Measurements from ENCODE around the gene WARS2.

WARS2 gene

GRCh38 chr1:118990513-118991152 lies 149.8 kb downstream of the WARS2 start:
- TF ChIP-seq CTCF (IDR thresholded peaks at IDR 0.05; ENCODE audit: borderline replicate concordance, control extremely low read depth, extremely low read depth, insufficient read depth, missing control alignments), result no peak
- in situ Hi-C loops (cut with MboI; ENCODE audit: low sequenced_read_pairs, unreplicated experiment), result no loop called here

GRCh38 chr1:118989878-118990378 lies 150.5 kb downstream of the WARS2 start:
- DNase-seq (ENCODE audit: low spot score), result no peak
- in situ Hi-C loops (cut with MboI; ENCODE audit: low sequenced_read_pairs, unreplicated experiment), result no loop called here
- TF ChIP-seq CTCF (IDR thresholded peaks at IDR 0.05; ENCODE audit: borderline replicate concordance, control extremely low read depth, extremely low read depth, insufficient read depth, missing control alignments), result no peak

More at GRCh38 chr1:118990513-118991152, 149.8 kb downstream of the WARS2 start:
- no peak for DNase-seq (ENCODE audit: low spot score)

GRCh38 chr1:118989006-118989815 lies 151.2 kb downstream of the WARS2 start:
- no peak for TF ChIP-seq CTCF (IDR thresholded peaks at IDR 0.05; ENCODE audit: borderline replicate concordance, control extremely low read depth, extremely low read depth, insufficient read depth, missing control alignments)
- in situ Hi-C loops (cut with MboI; ENCODE audit: low sequenced_read_pairs, unreplicated experiment), result no loop called here
- no peak for DNase-seq (ENCODE audit: low spot score)

GRCh38 chr1:118988186-118989005 lies 152.1 kb downstream of the WARS2 start, which contains the start of gene TBX15:
TSS of gene TBX15 (minus strand) at chr1:118988343. CDS start at chr1:118987795, 548 bp downstream.
- TF ChIP-seq CTCF (IDR thresholded peaks at IDR 0.05; ENCODE audit: borderline replicate concordance, control extremely low read depth, extremely low read depth, insufficient read depth, missing control alignments), result no peak
- no peak for DNase-seq (ENCODE audit: low spot score)
- in situ Hi-C loops (cut with MboI; ENCODE audit: low sequenced_read_pairs, unreplicated experiment), result no loop called here

- TF ChIP-seq CTCF (IDR thresholded peaks at IDR 0.05; ENCODE audit: borderline replicate concordance, control extremely low read depth, extremely low read depth, insufficient read depth, missing control alignments), result no peak
- no peak for DNase-seq (ENCODE audit: low spot score)
- in situ Hi-C loops (cut with MboI; ENCODE audit: low sequenced_read_pairs, unreplicated experiment), result no loop called here
Measured at GRCh38 chr1:118987468-118988185, 152.8 kb downstream of the WARS2 start.

All from GM13976 (cell line).